HG03280 (cell line): Measurements from ENCODE around the gene EYS.
"Not testable (repeated sequence)": the region's sequence is repeated elsewhere in the genome, so short reads cannot be mapped to it uniquely, and the experiment has no call there.

Experiments used
- ATAC-seq: cut with Tn5 transposase; IDR thresholded peaks from one replicate; pipeline ENCODE4 v1.9.1; 2021; ENCODE audit warnings: mild to moderate bottlenecking, moderate library complexity; ENCODE audit not compliant: unreplicated experiment

The EYS gene

GRCh38 chr6:65469650-65470049, 237.4 kb downstream of the EYS start:
- ATAC-seq, result no peak

GRCh38 chr6:65468307-65468706, 238.7 kb downstream of the EYS start:
- ATAC-seq, result no peak

- no peak for ATAC-seq
Observed at GRCh38 chr6:65461121-65461520, 245.9 kb downstream of the EYS start.

GRCh38 chr6:65452333-65452732, 254.7 kb downstream of the EYS start:
- ATAC-seq, result no peak

GRCh38 chr6:65450451-65450850, 256.6 kb downstream of the EYS start:
- ATAC-seq, result no peak

- ATAC-seq, result no peak
Observed at GRCh38 chr6:65449926-65450325, 257.1 kb downstream of the EYS start.

GRCh38 chr6:65448866-65449265, 258.2 kb downstream of the EYS start:
- ATAC-seq, result no peak

GRCh38 chr6:65436281-65436680, 270.7 kb downstream of the EYS start:
- no peak for ATAC-seq

GRCh38 chr6:65416621-65417020, 290.4 kb downstream of the EYS start:
- ATAC-seq, result no peak

- ATAC-seq, result no peak
Observed at GRCh38 chr6:65410309-65410708, 296.7 kb downstream of the EYS start.

- ATAC-seq, result no peak
Observed at GRCh38 chr6:65402564-65402963, 304.5 kb downstream of the EYS start.

GRCh38 chr6:65399355-65400084, 307.5 kb downstream of the EYS start:
- no peak for ATAC-seq

- no peak for ATAC-seq
Observed at GRCh38 chr6:65398851-65399250, 308.2 kb downstream of the EYS start.

GRCh38 chr6:65350530-65350929, 356.5 kb downstream of the EYS start:
- no peak for ATAC-seq

- not testable (repeated sequence) for ATAC-seq
Observed at GRCh38 chr6:65302655-65303054, 404.4 kb downstream of the EYS start.

GRCh38 chr6:65299236-65299635, 407.8 kb downstream of the EYS start:
- no peak for ATAC-seq

- no peak for ATAC-seq
Observed at GRCh38 chr6:65295812-65296211, 411.2 kb downstream of the EYS start.

- no peak for ATAC-seq
Observed at GRCh38 chr6:65289491-65289890, 417.5 kb downstream of the EYS start.

GRCh38 chr6:65285275-65285674, 421.8 kb downstream of the EYS start:
- ATAC-seq, result no peak

- ATAC-seq, result no peak
Observed at GRCh38 chr6:65280060-65280459, 427.0 kb downstream of the EYS start.

GRCh38 chr6:65262241-65262640, 444.8 kb downstream of the EYS start:
- no peak for ATAC-seq

GRCh38 chr6:65259982-65260381, 447.0 kb downstream of the EYS start:
- no peak for ATAC-seq

GRCh38 chr6:65259059-65259458, 448.0 kb downstream of the EYS start:
- ATAC-seq, result no peak
